Activated T-cell treated with anti-CD3 and anti-CD28 coated beads, Interleukin-2, amount 50 U/mL, for 1 hour (primary cell): ENCODE measurements around the gene MKNK1.

Source experiments
- DNase-seq: peaks from one replicate; pipeline ENCODE4 v3.0.0-alpha.2; 2020

MKNK1 gene

GRCh38 chr1:46595127-46595526 is 8.9 kb downstream of the MKNK1 start:
- no peak for DNase-seq

- DNase-seq: no peak
Measured at GRCh38 chr1:46594063-46594462, 10.0 kb downstream of the MKNK1 start.

GRCh38 chr1:46592823-46593222 is 11.2 kb downstream of the MKNK1 start:
- no peak for DNase-seq

DNA sequence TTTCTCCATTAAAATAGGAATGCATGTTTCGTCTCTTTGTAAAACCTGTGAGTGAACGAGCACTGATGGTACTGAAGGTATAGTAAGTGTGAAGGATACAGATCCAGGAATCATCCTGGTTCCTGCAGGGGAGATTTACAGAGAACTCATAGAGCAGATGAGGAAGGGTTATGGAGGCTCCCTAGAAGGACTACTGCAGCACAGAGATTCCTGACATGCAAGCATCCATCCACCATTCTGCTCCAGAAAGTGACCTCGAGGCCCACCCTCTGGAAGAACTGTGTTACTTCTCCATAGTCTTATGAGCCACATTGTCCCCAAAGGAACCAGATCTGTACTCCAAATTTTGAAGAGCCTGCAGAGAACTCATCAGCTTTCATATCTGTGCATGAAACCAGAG is 14.5 kb downstream of the MKNK1 start:
- DNase-seq: no peak

DNA sequence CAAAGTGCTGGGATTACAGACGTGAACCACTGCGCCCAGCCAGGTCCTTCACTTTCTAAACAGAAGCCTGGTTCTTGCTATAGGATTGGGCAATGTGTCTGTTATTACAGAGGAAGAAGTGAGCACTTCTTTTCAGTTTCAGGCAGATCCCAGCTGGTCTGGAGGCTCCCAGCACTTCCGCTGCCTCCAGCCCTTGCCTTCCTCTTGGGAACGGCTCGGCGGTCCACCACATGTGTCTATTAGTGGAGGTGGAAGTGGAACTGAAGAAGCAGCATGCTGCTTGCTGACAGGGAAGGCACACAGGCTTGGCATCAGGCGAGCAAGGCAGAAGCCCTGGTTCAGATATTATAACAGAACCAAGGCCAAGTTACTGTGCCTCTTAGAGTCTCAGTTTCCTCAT is 17.0 kb downstream of the MKNK1 start:
- DNase-seq: no peak

GRCh38 chr1:46585312-46585938 is 18.6 kb downstream of the MKNK1 start:
- DNase-seq: no peak

DNA sequence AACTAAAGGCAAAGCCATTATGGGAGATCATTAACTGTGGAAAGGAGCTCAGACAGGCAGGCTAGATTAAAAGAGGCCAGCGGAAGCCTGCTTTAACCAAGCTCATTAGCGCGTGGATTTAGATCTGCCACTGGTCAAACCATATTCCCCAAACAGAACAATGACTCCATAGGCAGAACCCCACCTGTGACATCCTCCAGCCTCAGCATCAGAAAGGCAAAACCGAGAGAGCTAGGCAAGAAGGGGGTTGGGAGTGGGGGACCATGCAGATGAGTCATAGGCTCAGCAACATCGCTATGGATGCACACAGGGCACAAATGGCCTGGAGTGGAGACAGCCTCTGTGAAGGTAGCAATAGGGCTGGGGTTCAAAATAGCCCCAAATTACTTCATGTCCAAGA is 20.6 kb downstream of the MKNK1 start:
- no peak for DNase-seq

DNA sequence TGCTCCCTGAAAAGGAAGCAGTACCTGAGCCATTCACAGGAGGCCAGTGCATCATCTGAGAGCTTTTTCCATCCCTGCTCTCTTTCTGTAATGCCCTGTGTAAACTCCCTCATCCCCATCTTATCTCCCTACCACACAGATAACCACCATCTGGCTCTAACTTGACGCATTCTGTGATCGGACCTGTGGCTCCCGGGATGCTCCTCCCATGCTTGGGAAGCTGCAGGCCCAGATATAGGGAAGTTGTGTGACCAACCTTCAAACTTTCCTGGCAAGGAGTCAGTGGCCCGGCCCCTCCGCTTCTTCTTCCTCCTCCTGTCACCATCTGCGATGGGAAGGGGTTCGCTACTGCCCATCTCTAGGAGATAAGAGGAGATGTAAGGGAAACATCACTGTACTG is 21.1 kb downstream of the MKNK1 start:
- DNase-seq: no peak

- no peak for DNase-seq
Measured at GRCh38 chr1:46581681-46582455, 22.2 kb downstream of the MKNK1 start.

- DNase-seq: no peak
Measured at GRCh38 chr1:46580140-46580903, 23.7 kb downstream of the MKNK1 start.

GRCh38 chr1:46577671-46578070 is 26.4 kb downstream of the MKNK1 start:
- no peak for DNase-seq

GRCh38 chr1:46576596-46576995 is 27.5 kb downstream of the MKNK1 start:
- no peak for DNase-seq

DNA sequence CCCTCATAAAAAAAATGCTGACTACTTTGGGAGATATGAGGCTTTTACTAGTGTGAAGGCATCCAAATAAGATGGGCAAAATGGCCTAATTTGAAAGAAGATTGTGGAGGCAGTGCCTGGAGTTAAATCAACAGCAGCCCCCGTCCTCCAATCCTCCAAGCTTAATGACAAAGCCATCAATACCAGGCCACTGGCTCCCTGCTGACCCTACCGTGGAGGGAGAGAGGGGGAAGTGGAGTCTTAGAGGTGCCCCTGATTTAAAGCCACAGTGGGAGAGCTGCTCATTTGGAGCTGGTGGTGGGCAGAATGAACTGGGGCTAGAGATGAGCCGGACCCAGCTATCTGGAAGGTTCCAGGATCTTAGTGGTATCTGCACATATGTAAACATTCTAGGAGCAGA is 28.3 kb downstream of the MKNK1 start:
- DNase-seq: no peak

DNA sequence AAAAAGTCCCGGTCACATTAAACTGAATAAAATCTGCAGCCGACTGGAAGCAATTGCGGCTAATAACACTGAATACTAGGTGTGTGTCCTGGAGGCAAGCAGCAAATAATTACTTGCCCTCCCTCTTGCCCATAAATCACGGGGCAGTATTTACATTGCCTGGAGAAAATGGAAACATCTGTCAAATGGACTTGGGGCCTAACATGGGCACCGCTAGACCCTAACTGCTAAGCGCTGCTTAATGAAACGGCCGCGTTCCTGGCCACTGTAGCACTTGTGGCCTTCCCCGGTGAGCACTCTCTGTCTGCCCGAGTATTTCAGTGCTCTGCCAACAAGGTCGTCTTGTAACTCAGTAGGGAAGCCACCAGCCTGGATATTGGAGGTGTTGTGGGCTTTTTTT is 28.8 kb downstream of the MKNK1 start:
- DNase-seq: no peak

DNA sequence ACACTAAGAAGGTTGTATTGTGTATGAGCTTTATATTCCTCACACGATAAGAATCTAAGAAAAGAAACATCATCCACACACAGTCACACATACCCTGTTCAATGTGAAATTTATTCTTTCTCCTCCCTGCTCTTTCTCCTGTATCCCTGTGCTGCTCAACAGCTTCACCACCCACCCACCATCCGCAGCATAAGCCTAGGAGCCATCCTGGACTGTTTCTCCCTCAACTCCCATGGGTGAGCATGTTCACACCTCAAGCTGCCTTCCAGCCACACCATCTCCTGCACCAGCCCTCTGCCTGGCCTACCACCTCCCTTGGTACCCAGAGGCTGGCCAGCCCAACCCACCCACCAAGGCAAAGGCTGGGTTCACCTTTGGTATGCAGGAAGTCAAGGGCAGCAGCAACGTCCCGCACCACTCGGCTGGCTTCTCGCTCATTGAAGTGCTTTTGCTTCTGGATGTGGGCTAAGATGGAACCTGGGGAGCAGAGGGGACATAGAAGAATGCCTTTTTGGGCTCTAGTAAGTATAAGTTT is 32.3 kb downstream of the MKNK1 start:
- no peak for DNase-seq

DNA sequence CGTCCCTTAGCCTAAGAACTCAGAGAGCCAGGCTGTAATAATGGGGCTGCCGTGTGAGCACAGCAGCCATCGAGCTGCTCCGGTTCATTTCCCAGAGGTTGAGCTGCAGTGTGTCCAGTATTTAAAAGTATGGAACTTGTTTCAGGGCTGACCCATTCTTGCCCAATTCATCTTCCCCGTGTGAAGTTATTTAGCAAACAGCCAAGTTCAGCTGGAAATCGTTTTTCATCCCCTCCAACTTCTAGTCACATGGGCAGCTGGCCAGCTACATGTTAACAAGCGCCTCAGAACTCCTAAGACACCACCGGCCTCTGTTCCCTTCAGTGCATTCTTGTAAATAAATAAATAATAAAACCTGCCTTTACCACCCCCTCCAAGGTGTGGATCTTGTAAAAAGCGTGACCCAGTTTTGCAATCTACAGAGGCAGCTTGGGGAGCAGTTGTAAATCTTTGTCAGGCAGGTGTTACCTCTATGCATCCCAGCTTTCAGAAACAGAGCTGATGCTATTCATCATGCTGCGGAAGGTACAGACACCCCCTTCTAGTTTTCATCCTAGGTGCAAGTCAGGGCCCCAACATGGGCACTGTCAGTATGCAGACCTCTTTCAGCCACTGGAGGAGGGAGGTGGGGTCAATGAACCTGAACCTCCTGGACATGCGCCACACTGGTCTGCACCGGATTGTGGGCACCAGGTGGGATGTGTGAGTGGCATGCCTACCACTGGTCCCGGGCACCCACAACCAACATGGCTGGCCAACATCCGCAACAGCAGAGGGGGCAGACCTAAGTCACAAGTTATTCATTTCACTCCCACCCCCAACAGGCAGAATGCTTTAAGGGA is 34.0 kb downstream of the MKNK1 start:
- DNase-seq: no peak

DNA sequence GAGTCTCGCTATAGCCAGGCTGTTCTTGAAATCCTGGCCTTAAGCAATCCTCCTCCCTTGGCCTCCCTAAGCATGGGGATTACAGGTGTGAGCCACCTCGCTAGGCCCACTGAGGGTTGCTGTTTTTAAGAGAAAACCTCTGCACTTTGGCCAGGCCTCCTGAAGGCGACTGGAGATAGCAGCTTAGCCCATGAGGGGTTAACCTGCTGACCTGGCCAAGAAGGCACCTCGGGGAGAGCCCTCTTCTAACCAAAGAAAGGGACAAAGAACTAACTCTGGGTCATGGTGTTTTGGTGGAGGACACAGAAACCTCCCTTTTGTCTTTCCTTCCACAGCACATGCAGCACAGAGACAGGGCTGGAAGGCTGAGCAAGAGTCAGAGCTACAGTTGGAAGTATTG is 35.0 kb downstream of the MKNK1 start:
- no peak for DNase-seq

DNA sequence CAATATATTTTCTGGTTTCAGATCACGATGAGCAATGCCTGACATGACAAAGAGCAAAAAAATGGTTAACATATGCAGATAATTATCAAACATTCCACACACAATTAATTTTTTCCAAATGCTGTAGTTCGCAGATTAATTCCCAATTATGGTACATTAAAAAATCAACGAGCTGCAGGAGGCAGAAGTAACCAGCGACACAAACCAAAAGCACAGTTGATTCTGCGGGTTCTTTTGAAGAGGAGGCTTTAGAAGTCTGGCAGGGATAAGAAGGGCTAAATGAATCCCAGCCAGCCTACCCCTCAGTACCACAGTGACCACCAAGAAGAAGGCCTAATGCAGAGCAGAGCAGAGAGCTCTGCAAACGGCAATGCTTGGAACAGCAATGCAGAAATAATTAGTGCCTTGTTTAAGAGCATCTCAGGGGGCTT is 35.6 kb downstream of the MKNK1 start:
- DNase-seq: no peak

GRCh38 chr1:46563341-46563740 is 40.7 kb downstream of the MKNK1 start:
- no peak for DNase-seq

DNA sequence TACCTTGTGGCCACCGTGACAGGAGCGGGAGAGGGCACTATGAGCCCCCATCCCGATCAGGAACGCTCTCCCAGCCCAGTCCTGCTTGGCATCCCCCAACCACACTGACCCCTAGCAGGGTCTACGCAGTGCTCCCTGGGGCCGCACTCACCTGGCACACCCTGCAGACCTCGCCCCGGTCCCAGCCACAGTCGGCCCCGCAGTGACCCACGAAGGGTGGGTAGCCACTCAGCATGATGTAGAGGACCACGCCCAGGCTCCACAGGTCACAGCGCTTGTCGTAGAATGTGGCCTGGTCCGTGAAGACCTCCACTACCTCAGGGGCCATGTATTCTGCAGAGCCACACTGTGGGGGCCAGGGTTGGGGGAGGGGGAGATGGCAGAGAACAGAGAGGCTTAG is 41.6 kb downstream of the MKNK1 start:
- no peak for DNase-seq

DNA sequence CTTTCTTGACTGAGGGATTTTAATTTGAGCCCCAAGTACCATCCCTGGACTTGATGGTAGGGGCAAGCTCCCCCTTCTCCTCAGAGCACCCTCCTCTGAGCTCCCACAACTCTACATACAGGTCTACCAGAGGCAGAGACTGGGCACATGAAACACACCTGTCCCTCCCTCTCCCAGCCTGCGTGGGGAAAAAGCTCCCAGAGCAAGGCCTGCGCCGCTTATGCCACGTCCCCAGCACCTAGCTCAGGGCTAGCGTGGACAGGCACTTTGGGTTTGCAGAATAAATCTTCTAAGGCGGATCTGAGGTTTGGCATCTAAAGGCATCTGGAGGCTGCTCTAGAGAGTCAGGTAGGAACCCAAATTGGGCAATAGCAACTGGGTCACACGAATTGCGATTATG is 45.1 kb downstream of the MKNK1 start:
- no peak for DNase-seq

DNA sequence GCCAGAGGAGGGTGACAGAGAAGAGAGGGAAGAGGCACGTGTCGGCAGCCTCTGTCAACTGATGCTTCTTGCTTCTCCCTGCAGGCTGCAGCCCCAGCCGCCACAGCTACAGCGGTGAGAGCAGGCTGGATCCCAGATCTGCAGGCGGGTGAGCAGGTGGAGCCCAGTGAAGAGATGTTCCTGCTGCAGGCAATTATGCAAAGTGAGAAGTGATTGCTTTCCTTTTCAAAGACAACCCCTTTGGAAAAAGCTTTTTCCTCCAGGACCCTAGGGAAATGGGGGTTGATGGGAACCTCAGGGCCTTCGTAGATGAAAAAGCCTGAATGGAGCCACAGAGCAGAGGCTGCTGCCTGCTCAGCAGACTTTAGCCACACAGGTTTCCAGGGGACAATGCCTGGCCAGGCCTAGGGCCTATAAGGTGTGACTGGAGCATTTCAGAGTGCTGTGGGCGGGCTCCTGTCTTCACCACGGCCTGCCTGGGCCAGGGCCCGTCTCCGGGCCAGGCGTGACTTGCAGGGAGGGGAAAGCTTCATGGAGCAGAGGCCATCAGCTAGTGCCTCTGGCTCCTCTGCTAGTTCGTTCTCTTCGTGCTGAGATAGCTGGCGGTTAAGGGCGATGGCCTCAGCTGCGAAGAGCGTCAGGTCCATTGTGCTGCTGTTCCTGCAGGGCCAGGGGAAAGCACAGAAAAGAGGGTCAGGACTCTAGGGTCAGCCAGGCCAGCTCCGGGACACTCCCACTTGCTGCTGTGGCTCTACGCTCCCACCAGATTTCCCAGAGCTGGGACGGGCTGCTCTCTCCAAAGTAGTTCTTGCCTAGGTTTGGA is 45.7 kb downstream of the MKNK1 start:
- no peak for DNase-seq
